NB4 (cell line): ENCODE measurements around the gene BTBD16.

Source experiments
- CTCF ChIP-seq: IDR thresholded peaks from one replicate; pipeline ENCODE4 v1.5.1; 2012; ENCODE audit warnings: low read depth, low read length
- POLR2A ChIP-seq: IDR thresholded peaks from 2 replicates; pipeline ENCODE4 v1.6.1; 2011; ENCODE audit warnings: mild to moderate bottlenecking; ENCODE audit not compliant: insufficient read length; ENCODE audit errors: extremely low read depth
- TF ChIP-seq, protein P1 (sequence below): IDR thresholded peaks from 2 replicates; pipeline ENCODE4 v1.6.1; 2011; ENCODE audit warnings: low read depth, low read length

DNA sequence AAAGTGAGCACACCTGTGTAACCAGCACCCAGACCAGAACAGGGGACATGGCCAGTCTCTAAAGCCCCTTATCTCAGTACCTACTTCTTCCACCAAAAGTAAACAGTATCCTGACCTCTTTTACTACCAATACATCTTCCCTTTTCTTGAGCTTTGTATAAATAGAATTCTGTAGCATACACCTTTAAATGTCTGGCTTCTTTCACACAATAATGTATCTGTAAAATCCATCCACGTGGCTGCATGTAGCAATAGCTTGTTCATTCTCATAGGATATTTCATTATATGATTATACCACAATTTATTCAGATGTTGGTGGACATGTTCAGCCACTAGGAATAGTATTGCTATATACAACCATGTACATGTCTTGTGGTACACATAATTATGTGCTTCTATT lies 40.6 kb downstream of the BTBD16 start:
- TF ChIP-seq CTCF (no peak), POLR2A (no peak)
- TF ChIP-seq, protein P1, sequence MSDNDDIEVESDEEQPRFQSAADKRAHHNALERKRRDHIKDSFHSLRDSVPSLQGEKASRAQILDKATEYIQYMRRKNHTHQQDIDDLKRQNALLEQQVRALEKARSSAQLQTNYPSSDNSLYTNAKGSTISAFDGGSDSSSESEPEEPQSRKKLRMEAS: no peak
